ENCODE results near the gene KANK3. TPM values are rescaled to one million over a fixed set of nuclear protein-coding genes. Genes with fewer than 3 reads are reported as not detected.
"Not testable (repeated sequence)": the region's sequence is repeated elsewhere in the genome, so short reads cannot be mapped to it uniquely, and the experiment has no call there.

Gene KANK3
- total RNA-seq, 2 donors from 2014 or later: 1.4 to 6.3 TPM

DNA sequence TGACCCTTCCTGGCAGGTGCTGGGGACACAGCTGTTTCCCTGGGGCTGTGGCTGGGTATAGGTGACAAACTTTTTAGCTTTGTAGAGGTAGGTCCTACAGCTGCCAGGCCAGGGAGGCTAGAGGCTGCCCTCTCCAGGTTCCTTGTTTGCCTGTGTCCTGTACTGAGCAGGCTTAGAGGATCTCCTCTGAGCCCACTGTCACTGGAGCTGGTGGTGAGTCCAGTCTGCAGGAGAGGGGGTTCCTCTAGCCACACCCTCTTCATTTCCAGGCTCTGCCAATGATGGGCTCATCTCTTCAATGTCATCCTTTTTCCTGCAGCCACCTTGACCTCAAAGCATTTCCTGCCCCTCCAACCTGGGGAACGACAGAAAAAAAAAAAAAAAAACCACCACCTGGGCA is 34.5 kb upstream of the KANK3 start:
- Mint-ChIP-seq H3K27me3 (no peaks in the 10 kb centered on the region), H3K9me3 (no peaks in the 10 kb centered on the region), H3K4me1 (no peaks in the 10 kb centered on the region), H3K4me3 (no peak overlapping the region), H3K27ac (no peak overlapping the region), H3K36me3 (ENCODE audit: low read depth) (peaks cover 5% of the 10 kb centered on the region)
- no peak for ATAC-seq (replicated peaks)

- not testable (repeated sequence) for H3K4me1 Mint-ChIP-seq; H3K9me3 Mint-ChIP-seq; H3K27ac Mint-ChIP-seq; ATAC-seq (replicated peaks); H3K27me3 Mint-ChIP-seq; H3K4me3 Mint-ChIP-seq
- peaks cover 12% of the 10 kb centered on the region for H3K36me3 Mint-ChIP-seq (ENCODE audit: low read depth)
Measured at GRCh38 chr19:8376373-8376974, 33.4 kb upstream of the KANK3 start.

- not testable (repeated sequence) for ATAC-seq (replicated peaks); H3K4me3 Mint-ChIP-seq; H3K27ac Mint-ChIP-seq; H3K9me3 Mint-ChIP-seq; H3K27me3 Mint-ChIP-seq; H3K4me1 Mint-ChIP-seq
- H3K36me3 Mint-ChIP-seq (ENCODE audit: low read depth): peaks cover 19% of the 10 kb centered on the region
Measured at GRCh38 chr19:8375766-8376165, 32.7 kb upstream of the KANK3 start.

DNA sequence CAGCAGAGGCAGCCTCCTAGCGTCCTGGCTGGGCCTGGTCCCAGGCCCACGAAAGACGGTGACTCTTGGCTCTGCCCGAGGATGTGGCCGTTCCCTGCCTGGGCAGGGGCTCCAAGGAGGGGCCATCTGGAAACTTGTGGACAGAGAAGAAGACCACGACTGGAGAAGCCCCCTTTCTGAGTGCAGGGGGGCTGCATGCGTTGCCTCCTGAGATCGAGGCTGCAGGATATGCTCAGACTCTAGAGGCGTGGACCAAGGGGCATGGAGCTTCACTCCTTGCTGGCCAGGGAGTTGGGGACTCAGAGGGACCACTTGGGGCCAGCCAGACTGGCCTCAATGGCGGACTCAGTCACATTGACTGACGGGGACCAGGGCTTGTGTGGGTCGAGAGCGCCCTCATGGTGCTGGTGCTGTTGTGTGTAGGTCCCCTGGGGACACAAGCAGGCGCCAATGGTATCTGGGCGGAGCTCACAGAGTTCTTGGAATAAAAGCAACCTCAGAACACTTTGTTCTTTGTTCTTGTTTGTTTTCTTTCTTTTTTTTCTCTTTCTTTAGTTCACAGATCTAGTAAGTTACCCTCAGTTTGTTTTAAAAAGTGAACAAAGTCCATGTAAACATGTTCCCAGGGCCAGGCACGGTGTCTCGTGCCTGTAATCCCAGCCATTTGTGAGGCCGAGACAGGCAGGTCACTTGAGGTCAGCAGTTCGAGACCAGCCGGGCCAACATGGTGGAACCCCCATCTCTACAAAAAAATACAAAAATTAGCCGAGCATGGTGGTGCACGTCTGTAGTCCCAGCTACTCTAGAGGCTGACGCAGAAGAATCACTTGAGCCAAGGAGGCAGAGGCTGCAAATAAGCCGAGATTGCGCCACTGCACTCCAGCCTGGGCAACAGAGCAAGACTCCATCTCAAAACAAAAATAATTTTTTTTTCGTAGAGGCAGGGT is 31.1 kb upstream of the KANK3 start:
- peaks cover 31% of the 10 kb centered on the region for H3K36me3 Mint-ChIP-seq (ENCODE audit: low read depth)
- no peaks in the 10 kb centered on the region for H3K4me1 Mint-ChIP-seq
- peak; percentile 42 for ATAC-seq (replicated peaks)
- H3K27me3 Mint-ChIP-seq: no peaks in the 10 kb centered on the region
- H3K9me3 Mint-ChIP-seq: no peaks in the 10 kb centered on the region
- no peak overlapping the region for H3K27ac Mint-ChIP-seq
- H3K4me3 Mint-ChIP-seq: no peak overlapping the region

- no peak overlapping the region for H3K4me3 Mint-ChIP-seq
- peaks cover 4% of the 10 kb centered on the region for H3K27me3 Mint-ChIP-seq
- no peak for ATAC-seq (replicated peaks)
- H3K4me1 Mint-ChIP-seq: peaks cover 6% of the 10 kb centered on the region
- no peaks in the 10 kb centered on the region for H3K9me3 Mint-ChIP-seq
- no peak overlapping the region for H3K27ac Mint-ChIP-seq
- peaks cover 61% of the 10 kb centered on the region for H3K36me3 Mint-ChIP-seq (ENCODE audit: low read depth)
Measured at GRCh38 chr19:8371011-8371804, 28.1 kb upstream of the KANK3 start.

DNA sequence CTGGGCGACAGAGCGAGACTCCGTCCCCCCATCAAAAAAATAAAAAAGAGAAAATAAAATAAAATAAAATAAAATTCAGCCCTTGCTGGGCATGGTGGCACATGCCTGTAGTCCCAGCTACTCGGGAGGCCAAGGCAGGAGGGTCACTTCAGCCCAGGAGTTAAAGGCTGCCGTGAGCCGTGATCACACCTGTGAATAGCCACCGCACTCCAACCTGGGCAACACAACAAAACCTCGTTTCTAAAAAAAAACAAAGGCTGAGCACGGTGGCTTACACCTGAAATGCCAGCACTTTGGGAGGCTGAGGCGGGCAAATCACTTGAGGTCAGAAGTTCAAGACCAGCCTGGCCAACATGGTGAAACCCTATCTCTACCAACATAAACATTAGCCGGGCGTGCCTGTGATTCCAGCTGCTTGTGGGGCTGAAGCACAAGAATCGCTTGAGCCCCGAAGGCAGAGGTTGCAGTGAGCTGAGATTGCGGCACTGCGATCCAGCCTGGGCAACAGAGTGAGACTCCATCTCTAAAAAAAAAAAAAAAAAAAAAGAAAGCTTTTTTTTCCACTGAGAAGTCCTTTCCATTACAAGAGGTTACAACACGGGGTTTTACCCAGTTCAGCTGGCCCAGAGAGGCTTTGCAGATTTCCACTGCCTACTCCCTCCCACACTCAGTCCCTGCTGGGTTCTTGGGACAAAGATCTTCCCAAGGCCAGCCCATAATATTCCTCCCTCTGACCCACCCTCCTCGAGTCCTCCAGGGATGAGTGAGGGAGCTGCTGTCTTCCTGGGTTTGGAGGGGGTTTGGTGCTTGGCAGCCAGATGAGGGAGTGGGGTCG is 27.3 kb upstream of the KANK3 start:
- Mint-ChIP-seq H3K9me3 (no peaks in the 10 kb centered on the region), H3K36me3 (ENCODE audit: low read depth) (peaks cover 67% of the 10 kb centered on the region), H3K4me1 (peaks cover 6% of the 10 kb centered on the region), H3K27ac (no peak overlapping the region), H3K4me3 (no peak overlapping the region), H3K27me3 (peaks cover 8% of the 10 kb centered on the region)
- peak; percentile 8 for ATAC-seq (replicated peaks)

DNA sequence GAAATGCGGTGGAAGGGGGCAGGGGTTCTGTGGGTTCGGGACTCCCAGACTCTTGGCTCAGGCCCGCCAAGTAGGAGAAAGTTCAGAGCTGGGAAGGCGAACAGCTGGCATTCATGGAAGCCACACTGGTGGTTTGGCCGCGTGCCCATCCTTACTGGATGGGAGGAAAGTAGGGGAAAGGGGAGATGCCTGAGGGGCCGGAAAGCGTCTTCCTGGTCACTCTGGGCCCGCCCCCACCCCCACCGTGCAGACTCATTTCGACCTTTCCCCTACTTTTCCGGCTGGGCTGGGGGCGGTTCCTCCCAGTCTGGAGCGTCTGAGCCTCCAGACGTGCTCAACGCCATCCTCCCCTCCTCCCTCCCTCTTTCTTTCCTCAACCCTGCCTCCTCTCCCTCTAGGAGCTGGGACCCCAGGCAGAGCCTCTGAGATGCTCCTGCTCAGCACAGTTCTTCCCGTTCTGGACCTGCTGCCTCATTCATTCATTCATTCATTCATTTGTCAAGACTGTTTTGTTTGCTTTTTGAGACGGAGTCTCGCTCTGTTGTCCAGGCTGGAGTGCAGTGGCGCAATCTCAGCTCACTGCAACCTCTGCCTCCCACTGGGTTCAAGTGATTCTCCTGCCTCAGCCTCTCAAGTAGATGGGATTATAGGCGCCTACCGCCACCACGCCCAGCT is 24.4 kb upstream of the KANK3 start:
- H3K27ac Mint-ChIP-seq: no peak overlapping the region
- peaks cover 76% of the 10 kb centered on the region for H3K36me3 Mint-ChIP-seq (ENCODE audit: low read depth)
- peaks cover 14% of the 10 kb centered on the region for H3K27me3 Mint-ChIP-seq
- H3K9me3 Mint-ChIP-seq: no peaks in the 10 kb centered on the region
- peak overlapping the region; percentile 96 for H3K4me3 Mint-ChIP-seq
- peaks cover 12% of the 10 kb centered on the region for H3K4me1 Mint-ChIP-seq
- no peak for ATAC-seq (replicated peaks)

- Mint-ChIP-seq H3K4me3 (peak overlapping the region; percentile 96), H3K27ac (no peak overlapping the region), H3K4me1 (peaks cover 15% of the 10 kb centered on the region), H3K36me3 (ENCODE audit: low read depth) (peaks cover 73% of the 10 kb centered on the region), H3K9me3 (no peaks in the 10 kb centered on the region), H3K27me3 (peaks cover 14% of the 10 kb centered on the region)
- no peak for ATAC-seq (replicated peaks)
Measured at GRCh38 chr19:8366961-8367326, 23.9 kb upstream of the KANK3 start.

- no peak overlapping the region for H3K27ac Mint-ChIP-seq
- H3K4me1 Mint-ChIP-seq: peaks cover 20% of the 10 kb centered on the region
- H3K27me3 Mint-ChIP-seq: peaks cover 19% of the 10 kb centered on the region
- no peaks in the 10 kb centered on the region for H3K9me3 Mint-ChIP-seq
- no peak for ATAC-seq (replicated peaks)
- H3K4me3 Mint-ChIP-seq: peak overlapping the region; percentile 96
- H3K36me3 Mint-ChIP-seq (ENCODE audit: low read depth): peaks cover 65% of the 10 kb centered on the region
Measured at GRCh38 chr19:8366121-8366581, 23.1 kb upstream of the KANK3 start.

DNA sequence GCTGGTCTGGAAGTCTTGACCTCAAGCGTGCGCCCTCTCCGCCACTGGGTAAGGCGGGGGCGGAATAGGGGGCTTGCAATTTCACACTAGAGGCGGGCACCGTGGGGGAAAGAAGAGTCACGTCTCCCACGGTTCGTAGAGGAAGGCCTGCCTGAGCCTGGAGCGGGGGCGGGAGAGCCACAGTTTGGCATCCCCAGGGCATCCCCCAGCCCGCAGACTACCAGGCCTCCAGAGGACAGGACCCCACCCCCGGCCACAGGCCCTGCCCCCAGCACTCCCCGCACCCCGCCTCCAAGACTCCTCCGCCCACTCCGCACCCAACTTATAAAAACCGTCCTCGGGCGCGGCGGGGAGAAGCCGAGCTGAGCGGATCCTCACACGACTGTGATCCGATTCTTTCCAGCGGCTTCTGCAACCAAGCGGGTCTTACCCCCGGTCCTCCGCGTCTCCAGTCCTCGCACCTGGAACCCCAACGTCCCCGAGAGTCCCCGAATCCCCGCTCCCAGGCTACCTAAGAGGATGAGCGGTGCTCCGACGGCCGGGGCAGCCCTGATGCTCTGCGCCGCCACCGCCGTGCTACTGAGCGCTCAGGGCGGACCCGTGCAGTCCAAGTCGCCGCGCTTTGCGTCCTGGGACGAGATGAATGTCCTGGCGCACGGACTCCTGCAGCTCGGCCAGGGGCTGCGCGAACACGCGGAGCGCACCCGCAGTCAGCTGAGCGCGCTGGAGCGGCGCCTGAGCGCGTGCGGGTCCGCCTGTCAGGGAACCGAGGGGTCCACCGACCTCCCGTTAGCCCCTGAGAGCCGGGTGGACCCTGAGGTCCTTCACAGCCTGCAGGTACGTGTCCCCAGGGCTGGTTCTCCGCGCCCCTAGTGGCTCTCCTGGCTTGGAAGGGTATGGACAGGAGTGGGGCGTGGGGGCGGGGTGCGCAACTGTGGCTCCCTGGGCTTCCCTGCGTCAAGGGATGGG is 21.0 kb upstream of the KANK3 start, which contains the start of gene ANGPTL4:
Gene ANGPTL4, plus strand, starts transcription at position 353 of the 969 bp plus-strand sequence. Its CDS starts 167 bp downstream, at position 520.
- peak; percentile 81 for ATAC-seq (replicated peaks)
- Mint-ChIP-seq H3K4me1 (peaks cover 20% of the 10 kb centered on the region), H3K27me3 (peaks cover 19% of the 10 kb centered on the region), H3K9me3 (no peaks in the 10 kb centered on the region), H3K36me3 (ENCODE audit: low read depth) (peaks cover 49% of the 10 kb centered on the region), H3K27ac (peak within 1 kb of the TSS; percentile 97), H3K4me3 (peak within 1 kb of the TSS; percentile 96)

DNA sequence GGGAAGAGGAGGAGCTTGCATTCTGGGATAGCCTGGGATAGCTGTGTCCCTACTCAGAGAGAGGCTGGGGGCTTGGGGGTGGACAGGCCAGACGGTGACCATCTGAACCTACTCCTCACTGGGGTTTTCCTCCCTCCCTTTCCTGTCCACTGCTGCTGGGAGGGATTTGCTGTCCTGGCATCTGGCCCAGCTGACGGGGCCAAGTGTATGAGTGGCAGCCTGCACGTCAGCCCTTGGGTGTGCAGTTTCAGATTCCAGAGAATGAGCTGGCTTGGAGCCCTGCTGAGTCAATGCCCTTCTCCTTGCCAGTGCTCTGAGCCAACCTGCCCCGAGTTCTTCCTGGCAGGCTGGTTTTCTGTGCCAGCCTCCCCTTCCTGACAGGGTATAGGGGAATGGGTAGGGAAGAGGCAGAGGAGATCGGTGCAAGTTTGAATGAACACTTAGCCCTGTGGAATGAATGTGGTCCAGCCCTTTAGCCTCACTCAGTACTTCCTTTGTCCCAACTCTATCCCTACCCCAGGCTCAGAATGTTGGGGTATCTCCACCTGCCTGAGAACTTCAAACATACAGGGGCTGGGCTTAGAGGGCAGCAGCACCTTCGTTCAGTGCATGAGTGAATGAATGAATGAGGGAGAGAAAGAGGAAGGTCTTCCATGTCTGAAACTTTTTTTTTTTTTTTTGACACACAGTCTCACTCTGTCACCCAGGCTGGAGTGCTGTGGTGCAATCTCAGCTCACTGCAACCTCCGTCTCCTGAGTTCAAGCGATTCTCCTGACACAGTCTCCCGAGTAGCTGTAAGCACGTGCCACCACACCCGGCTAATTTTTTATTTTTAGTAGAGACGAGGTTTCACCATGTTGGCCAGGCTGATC is 19.1 kb upstream of the KANK3 start:
- Mint-ChIP-seq H3K36me3 (ENCODE audit: low read depth) (peaks cover 29% of the 10 kb centered on the region), H3K9me3 (no peaks in the 10 kb centered on the region), H3K27me3 (peaks cover 15% of the 10 kb centered on the region), H3K4me1 (peaks cover 14% of the 10 kb centered on the region), H3K4me3 (peak overlapping the region; percentile 96), H3K27ac (peak overlapping the region; percentile 72)
- ATAC-seq (replicated peaks): peak; percentile 86

GRCh38 chr19:8360196-8360595 is 17.1 kb upstream of the KANK3 start:
- peaks cover 11% of the 10 kb centered on the region for H3K27me3 Mint-ChIP-seq
- peaks cover 23% of the 10 kb centered on the region for H3K4me1 Mint-ChIP-seq
- H3K36me3 Mint-ChIP-seq (ENCODE audit: low read depth): peaks cover 12% of the 10 kb centered on the region
- H3K9me3 Mint-ChIP-seq: peaks cover 3% of the 10 kb centered on the region
- ATAC-seq (replicated peaks): no peak
- no peak overlapping the region for H3K4me3 Mint-ChIP-seq
- no peak overlapping the region for H3K27ac Mint-ChIP-seq
